Measurements from ENCODE around the gene ZSWIM4. TPM values are rescaled to one million over a fixed set of nuclear protein-coding genes. Genes with fewer than 3 reads are reported as not detected.
A peak's percentile ranks its signal among the peaks of the same experiment; 100 is the strongest.

Gene ZSWIM4
- total RNA-seq, 1 experiment from 2014 or later = 8.7 TPM

DNA sequence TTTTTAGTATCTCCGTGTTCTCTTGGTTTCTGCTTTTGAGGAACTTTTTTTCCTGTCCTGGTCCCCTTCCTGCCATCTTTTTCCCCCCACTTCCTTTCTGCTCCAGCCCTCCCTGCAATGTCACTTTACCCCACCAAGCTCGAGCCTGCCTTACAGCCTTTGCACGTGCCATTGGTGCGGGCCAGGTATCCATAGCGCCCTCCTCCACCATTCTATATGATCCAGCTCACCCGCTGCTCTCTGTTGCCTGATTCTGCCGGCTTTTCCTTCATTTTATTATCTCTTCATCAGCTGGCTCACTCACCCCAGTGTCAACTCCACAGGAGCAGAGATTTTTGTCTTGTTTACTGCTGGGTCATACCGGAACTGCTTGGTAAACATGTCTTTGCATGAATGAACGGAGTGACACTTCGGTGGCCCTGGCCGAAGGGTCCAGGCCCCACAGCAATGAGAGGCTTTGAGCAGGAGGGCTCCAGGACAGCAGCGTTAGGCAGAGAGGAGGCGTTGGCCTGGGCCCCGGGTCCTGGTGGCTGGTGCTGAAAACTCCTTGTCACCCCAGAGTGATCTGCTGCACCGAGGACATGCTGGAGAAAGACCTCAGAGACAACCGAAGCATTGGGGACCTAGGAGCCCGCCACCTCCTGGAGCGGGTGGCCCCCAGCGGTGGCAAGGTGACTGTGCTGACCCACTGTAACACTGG is 29.7 kb upstream of the ZSWIM4 start:
- no peaks in the 10 kb centered on the region for H3K27me3 ChIP-seq (ENCODE audit: control insufficient read depth, insufficient read depth, low read length)
- ChIA-PET POLR2A (no interaction called here), CTCF (no interaction called here)
- no peak for ATAC-seq
- no peaks in the 10 kb centered on the region for H3K9me3 ChIP-seq (ENCODE audit: control insufficient read depth, insufficient read depth, low read depth, low read length)
- 0 out of 2 replicates have a peak, but pooled peaks cover 4% of the 10 kb centered on the region for H3K4me1 ChIP-seq (ENCODE audit: control insufficient read depth, insufficient read depth, low read length)
- H3K36me3 ChIP-seq (ENCODE audit: control insufficient read depth, insufficient read depth, low read length) = no peaks in the 10 kb centered on the region
- no TSS peak for BruUV-seq (replicated peaks)
- no peak for TF ChIP-seq REST (IDR thresholded peaks at IDR 0.05; ENCODE audit: insufficient read depth in 1 of 2, low read depth in 2 of 2, low read length in 1 of 2)
- TF ChIP-seq SIN3A (IDR thresholded peaks at IDR 0.05; ENCODE audit: borderline replicate concordance, insufficient read depth, low read depth, low read length) = no peak
- TF ChIP-seq TCF7L2 (IDR thresholded peaks at IDR 0.05; ENCODE audit: low read depth, low read length) = no peak
- no peak for TF ChIP-seq POLR2AphosphoS5 (IDR thresholded peaks at IDR 0.05; ENCODE audit: low read depth, low read length)
- TF ChIP-seq, protein P1, sequence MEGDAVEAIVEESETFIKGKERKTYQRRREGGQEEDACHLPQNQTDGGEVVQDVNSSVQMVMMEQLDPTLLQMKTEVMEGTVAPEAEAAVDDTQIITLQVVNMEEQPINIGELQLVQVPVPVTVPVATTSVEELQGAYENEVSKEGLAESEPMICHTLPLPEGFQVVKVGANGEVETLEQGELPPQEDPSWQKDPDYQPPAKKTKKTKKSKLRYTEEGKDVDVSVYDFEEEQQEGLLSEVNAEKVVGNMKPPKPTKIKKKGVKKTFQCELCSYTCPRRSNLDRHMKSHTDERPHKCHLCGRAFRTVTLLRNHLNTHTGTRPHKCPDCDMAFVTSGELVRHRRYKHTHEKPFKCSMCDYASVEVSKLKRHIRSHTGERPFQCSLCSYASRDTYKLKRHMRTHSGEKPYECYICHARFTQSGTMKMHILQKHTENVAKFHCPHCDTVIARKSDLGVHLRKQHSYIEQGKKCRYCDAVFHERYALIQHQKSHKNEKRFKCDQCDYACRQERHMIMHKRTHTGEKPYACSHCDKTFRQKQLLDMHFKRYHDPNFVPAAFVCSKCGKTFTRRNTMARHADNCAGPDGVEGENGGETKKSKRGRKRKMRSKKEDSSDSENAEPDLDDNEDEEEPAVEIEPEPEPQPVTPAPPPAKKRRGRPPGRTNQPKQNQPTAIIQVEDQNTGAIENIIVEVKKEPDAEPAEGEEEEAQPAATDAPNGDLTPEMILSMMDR (IDR thresholded peaks at IDR 0.05) = no peak
- H3K4me3 ChIP-seq (ENCODE audit: low read depth in 2 of 2, low read length in 2 of 2) = peak overlapping the region; percentile 59 to 66
- intact Hi-C loops (cut with micrococcal nuclease; ENCODE audit: unreplicated experiment) = no loop called here
- H3K27ac ChIP-seq (ENCODE audit: low read length) = peak overlapping the region; percentile 39; the same call in 1 of the 2 replicates
- DNase-seq (ENCODE audit: low read depth, low spot score) = no peak
- in situ Hi-C loops (cut with HindIII; ENCODE audit: low pct_unique_long_range_greater_than_20kb, low sequenced_read_pairs) = no loop called here

GRCh38 chr19:13766095-13766481 is 29.2 kb upstream of the ZSWIM4 start:
- H3K4me3 ChIP-seq (ENCODE audit: low read depth in 2 of 2, low read length in 2 of 2) = no peak overlapping the region
- intact Hi-C loops (cut with micrococcal nuclease; ENCODE audit: unreplicated experiment) (no loop called here), in situ Hi-C loops (cut with HindIII; ENCODE audit: low pct_unique_long_range_greater_than_20kb, low sequenced_read_pairs) (no loop called here)
- 0 out of 2 replicates have a peak, but pooled peaks cover 4% of the 10 kb centered on the region for H3K4me1 ChIP-seq (ENCODE audit: control insufficient read depth, insufficient read depth, low read length)
- CTCF ChIA-PET = no interaction called here
- POLR2A ChIA-PET = no interaction called here
- H3K27me3 ChIP-seq (ENCODE audit: control insufficient read depth, insufficient read depth, low read length) = no peaks in the 10 kb centered on the region
- DNase-seq (ENCODE audit: low read depth, low spot score) = no peak
- TF ChIP-seq, protein P1 (IDR thresholded peaks at IDR 0.05) = no peak
- TF ChIP-seq REST (IDR thresholded peaks at IDR 0.05; ENCODE audit: insufficient read depth in 1 of 2, low read depth in 2 of 2, low read length in 1 of 2) = no peak
- no peak for TF ChIP-seq TCF7L2 (IDR thresholded peaks at IDR 0.05; ENCODE audit: low read depth, low read length)
- no peak for TF ChIP-seq POLR2AphosphoS5 (IDR thresholded peaks at IDR 0.05; ENCODE audit: low read depth, low read length)
- TF ChIP-seq SIN3A (IDR thresholded peaks at IDR 0.05; ENCODE audit: borderline replicate concordance, insufficient read depth, low read depth, low read length) = no peak
- BruUV-seq (replicated peaks) = no TSS peak
- ATAC-seq = no peak
- H3K27ac ChIP-seq (ENCODE audit: low read length) = no peak overlapping the region
- H3K9me3 ChIP-seq (ENCODE audit: control insufficient read depth, insufficient read depth, low read depth, low read length) = no peaks in the 10 kb centered on the region
- no peaks in the 10 kb centered on the region for H3K36me3 ChIP-seq (ENCODE audit: control insufficient read depth, insufficient read depth, low read length)

Data from Panc1 (cell line).